ENCODE results near the gene FBXO45. TPM values are rescaled to one million over a fixed set of nuclear protein-coding genes. Genes with fewer than 3 reads are reported as not detected.
A peak's percentile ranks its signal among the peaks of the same experiment; 100 is the strongest.

FBXO45 gene
- total and polyA plus RNA-seq, 10 of the 15 experiments (the other 5 are each of a cell fraction or from before 2014, with no cell fraction given) = 4.0 to 17.3 (median 11.8) TPM

DNA sequence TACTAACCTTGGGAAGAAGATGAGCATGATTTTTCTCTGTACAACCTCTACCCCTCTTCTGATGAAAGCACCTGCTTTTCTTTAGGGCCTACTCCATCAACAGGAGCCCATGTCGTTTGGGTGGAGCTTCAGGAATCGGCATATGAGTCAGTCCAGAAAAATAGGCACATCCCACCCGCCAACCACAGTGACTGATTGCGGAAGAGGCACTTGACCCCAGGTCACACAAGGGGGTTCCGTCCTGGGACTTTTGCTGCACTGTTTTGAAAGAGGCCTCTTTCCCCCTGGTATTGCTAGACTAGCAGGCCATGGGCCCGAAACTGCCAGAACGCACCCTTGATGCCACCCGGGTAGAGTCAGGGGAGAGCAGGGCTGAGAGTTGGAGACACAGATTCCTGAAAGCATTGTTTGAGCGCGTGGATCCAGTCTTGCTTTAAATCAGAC, 51.7 kb downstream of the FBXO45 start (continued):
- no peak for TF ChIP-seq FOXK2 (IDR thresholded peaks at IDR 0.05)
- TF ChIP-seq YY1 (IDR thresholded peaks at IDR 0.05; ENCODE audit: low read depth, low read length) = peak; percentile 29; the same call in 1 of the 2 replicates
- no peak for TF ChIP-seq FOS (IDR thresholded peaks at IDR 0.05; ENCODE audit: borderline replicate concordance, extremely low read depth, insufficient read length)
- no peak for TF ChIP-seq SIN3A (IDR thresholded peaks at IDR 0.05; ENCODE audit: low read depth, low read length)
- no peak for TF ChIP-seq PML (IDR thresholded peaks at IDR 0.05; ENCODE audit: low read length)
- TF ChIP-seq NKRF (conservative IDR thresholded peaks at IDR 0.05) = no peak
- TF ChIP-seq NBN (IDR thresholded peaks at IDR 0.05) = no peak
- no peak for TF ChIP-seq RBBP5 (conservative IDR thresholded peaks at IDR 0.05)
- no peak for TF ChIP-seq ZNF207 (IDR thresholded peaks at IDR 0.05; ENCODE audit: borderline replicate concordance)
- no peak for TF ChIP-seq IRF3 (IDR thresholded peaks at IDR 0.05)
- no peak for TF ChIP-seq E4F1 (IDR thresholded peaks at IDR 0.05; ENCODE audit: borderline replicate concordance, partially characterized antibody)
- no peak for TF ChIP-seq IRF5 (IDR thresholded peaks at IDR 0.05; ENCODE audit: borderline replicate concordance)
- TF ChIP-seq DPF2 (IDR thresholded peaks at IDR 0.05) = peak; percentile 66
- no peak for TF ChIP-seq RFX5 (IDR thresholded peaks at IDR 0.05; ENCODE audit: low read depth, low read length)
- peak; percentile 71 for TF ChIP-seq CREB1 (IDR thresholded peaks at IDR 0.05; ENCODE audit: low read depth)
- peak in 1 of 2 experiments; percentile 26; a peak in 1 of 4 replicates for TF ChIP-seq EP300 (IDR thresholded peaks at IDR 0.05; ENCODE audit: borderline replicate concordance in 1 of 2, control insufficient read depth in 1 of 2, low read depth in 2 of 2, low read length in 2 of 2)
- TF ChIP-seq NR2F1 (conservative IDR thresholded peaks at IDR 0.05) = peak; percentile 98
- TF ChIP-seq NFYA (IDR thresholded peaks at IDR 0.05; ENCODE audit: borderline replicate concordance, low read depth, low read length) = no peak
- no peak for TF ChIP-seq CEBPB (IDR thresholded peaks at IDR 0.05; ENCODE audit: borderline replicate concordance in 1 of 2, low read depth in 2 of 2, low read length in 2 of 2)
- TF ChIP-seq CBX5 (IDR thresholded peaks at IDR 0.05; ENCODE audit: low read depth) = peak; percentile 33; the same call in 1 of the 2 replicates
- TF ChIP-seq, protein P1, sequence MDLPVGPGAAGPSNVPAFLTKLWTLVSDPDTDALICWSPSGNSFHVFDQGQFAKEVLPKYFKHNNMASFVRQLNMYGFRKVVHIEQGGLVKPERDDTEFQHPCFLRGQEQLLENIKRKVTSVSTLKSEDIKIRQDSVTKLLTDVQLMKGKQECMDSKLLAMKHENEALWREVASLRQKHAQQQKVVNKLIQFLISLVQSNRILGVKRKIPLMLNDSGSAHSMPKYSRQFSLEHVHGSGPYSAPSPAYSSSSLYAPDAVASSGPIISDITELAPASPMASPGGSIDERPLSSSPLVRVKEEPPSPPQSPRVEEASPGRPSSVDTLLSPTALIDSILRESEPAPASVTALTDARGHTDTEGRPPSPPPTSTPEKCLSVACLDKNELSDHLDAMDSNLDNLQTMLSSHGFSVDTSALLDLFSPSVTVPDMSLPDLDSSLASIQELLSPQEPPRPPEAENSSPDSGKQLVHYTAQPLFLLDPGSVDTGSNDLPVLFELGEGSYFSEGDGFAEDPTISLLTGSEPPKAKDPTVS (IDR thresholded peaks at IDR 0.05; ENCODE audit: low read depth, low read length) = no peak
- TF ChIP-seq RELA (IDR thresholded peaks at IDR 0.05; ENCODE audit: borderline replicate concordance, partially characterized antibody) = no peak
- no peak for TF ChIP-seq RCOR1 (conservative IDR thresholded peaks at IDR 0.05; ENCODE audit: low read depth, low read length)
- peak; percentile 85 for TF ChIP-seq BCL11A (IDR thresholded peaks at IDR 0.05; ENCODE audit: low read depth, low read length)
- no peak for TF ChIP-seq ZNF622 (IDR thresholded peaks at IDR 0.05)
